HEK293 (cell line): ENCODE results near the gene KDM4B.
A peak's percentile ranks its signal among the peaks of the same experiment; 100 is the strongest.

Source experiments
- GLIS1 ChIP-seq: fragments of 450-650 bp; formaldehyde crosslinking; IDR thresholded peaks from 2 replicates; pipeline ENCODE4 v1.5.1; 2016; ENCODE audit warnings: missing biosample characterization, missing genetic modification characterization
- KLF1 ChIP-seq: fragments of 450-650 bp; formaldehyde crosslinking; IDR thresholded peaks from 2 replicates; pipeline ENCODE4 v1.5.1; 2016; ENCODE audit warnings: missing biosample characterization, missing genetic modification characterization
- KLF9 ChIP-seq: fragments of 450-650 bp; formaldehyde crosslinking; IDR thresholded peaks from 2 replicates; pipeline ENCODE4 v1.5.1; 2016; ENCODE audit warnings: missing biosample characterization, missing genetic modification characterization, low read depth
- OSR2 ChIP-seq: fragments of 450-650 bp; formaldehyde crosslinking; IDR thresholded peaks from 2 replicates; pipeline ENCODE4 v1.5.1; 2016; ENCODE audit warnings: missing biosample characterization, missing genetic modification characterization
- OVOL3 ChIP-seq: fragments of 450-650 bp; formaldehyde crosslinking; IDR thresholded peaks from 2 replicates; pipeline ENCODE4 v1.5.1; 2016; ENCODE audit warnings: missing biosample characterization, missing genetic modification characterization
- PRDM10 ChIP-seq: fragments of 450-650 bp; formaldehyde crosslinking; IDR thresholded peaks from 2 replicates; pipeline ENCODE4 v1.5.1; 2016; ENCODE audit warnings: missing biosample characterization, missing genetic modification characterization
- PRDM6 ChIP-seq: fragments of 450-650 bp; formaldehyde crosslinking; IDR thresholded peaks from 2 replicates; pipeline ENCODE4 v1.5.1; 2017; ENCODE audit warnings: missing biosample characterization, missing genetic modification characterization
- WT1 ChIP-seq: fragments of 450-650 bp; formaldehyde crosslinking; IDR thresholded peaks from 2 replicates; pipeline ENCODE4 v1.5.1; 2016; ENCODE audit warnings: missing biosample characterization, missing genetic modification characterization
- ZBTB17 ChIP-seq: fragments of 450-650 bp; formaldehyde crosslinking; IDR thresholded peaks from 2 replicates; pipeline ENCODE4 v1.5.1; 2016; ENCODE audit warnings: missing biosample characterization, missing genetic modification characterization
- ZBTB20 ChIP-seq: fragments of 450-650 bp; formaldehyde crosslinking; IDR thresholded peaks from 2 replicates; pipeline ENCODE4 v1.5.1; 2016; ENCODE audit warnings: missing biosample characterization, missing genetic modification characterization
- ZBTB21 ChIP-seq: fragments of 450-650 bp; formaldehyde crosslinking; IDR thresholded peaks from 2 replicates; pipeline ENCODE4 v1.5.1; 2017; ENCODE audit warnings: missing biosample characterization, missing genetic modification characterization
- ZBTB26 ChIP-seq: fragments of 450-650 bp; formaldehyde crosslinking; optimal IDR thresholded peaks from 2 replicates; pipeline ENCODE3; 2016; ENCODE audit warnings: missing biosample characterization, mild to moderate bottlenecking, missing genetic modification characterization
- ZFP69B ChIP-seq: fragments of 450-650 bp; formaldehyde crosslinking; IDR thresholded peaks from 2 replicates; pipeline ENCODE4 v1.5.1; 2016; ENCODE audit warnings: missing biosample characterization, missing genetic modification characterization
- ZIC2 ChIP-seq: fragments of 450-650 bp; formaldehyde crosslinking; IDR thresholded peaks from 2 replicates; pipeline ENCODE4 v1.5.1; 2016; ENCODE audit warnings: missing biosample characterization, missing genetic modification characterization
- ZNF18 ChIP-seq: fragments of 450-650 bp; formaldehyde crosslinking; IDR thresholded peaks from 2 replicates; pipeline ENCODE4 v1.5.1; 2016; ENCODE audit warnings: missing biosample characterization, missing genetic modification characterization
- ZNF292 ChIP-seq: fragments of 450-650 bp; formaldehyde crosslinking; IDR thresholded peaks from 2 replicates; pipeline ENCODE4 v1.5.1; 2016; ENCODE audit warnings: low read depth, missing biosample characterization, missing genetic modification characterization, borderline replicate concordance
- ZNF335 ChIP-seq: fragments of 450-650 bp; formaldehyde crosslinking; conservative IDR thresholded peaks from 2 replicates; pipeline ENCODE4 v1.5.1; 2016; ENCODE audit warnings: missing biosample characterization, missing genetic modification characterization
- ZNF341 ChIP-seq: fragments of 450-650 bp; formaldehyde crosslinking; IDR thresholded peaks from 2 replicates; pipeline ENCODE4; 2016; ENCODE audit warnings: low read depth, missing biosample characterization, missing genetic modification characterization
- ZNF366 ChIP-seq: fragments of 450-650 bp; formaldehyde crosslinking; conservative IDR thresholded peaks from 2 replicates; pipeline ENCODE4 v1.5.1; 2016; ENCODE audit warnings: missing biosample characterization, missing genetic modification characterization
- ZNF449 ChIP-seq: fragments of 450-650 bp; formaldehyde crosslinking; IDR thresholded peaks from 2 replicates; pipeline ENCODE4 v1.5.1; 2017; ENCODE audit warnings: missing biosample characterization, mild to moderate bottlenecking, missing genetic modification characterization, moderate library complexity
- ZNF629 ChIP-seq: fragments of 450-650 bp; formaldehyde crosslinking; IDR thresholded peaks from 2 replicates; pipeline ENCODE4 v1.5.1; 2017; ENCODE audit warnings: missing biosample characterization, missing genetic modification characterization
- ZNF692 ChIP-seq: fragments of 450-650 bp; formaldehyde crosslinking; IDR thresholded peaks from 2 replicates; pipeline ENCODE4 v1.5.1; 2016; ENCODE audit warnings: missing biosample characterization, missing genetic modification characterization
- ZNF76 ChIP-seq: fragments of 450-650 bp; formaldehyde crosslinking; IDR thresholded peaks from 2 replicates; pipeline ENCODE4; 2016; ENCODE audit warnings: low read depth, missing biosample characterization, missing genetic modification characterization, borderline replicate concordance
- ZNF830 ChIP-seq: fragments of 450-650 bp; IDR thresholded peaks from 2 replicates; pipeline ENCODE4 v1.5.0; 2018; ENCODE audit warnings: missing biosample characterization, missing genetic modification characterization, low read depth, mild to moderate bottlenecking, moderate library complexity
- ZSCAN30 ChIP-seq: fragments of 450-650 bp; IDR thresholded peaks from 2 replicates; pipeline ENCODE4 v1.5.1; 2018; ENCODE audit warnings: missing biosample characterization, mild to moderate bottlenecking, missing genetic modification characterization, moderate library complexity
- ZXDB ChIP-seq: fragments of 450-650 bp; formaldehyde crosslinking; IDR thresholded peaks from 2 replicates; pipeline ENCODE4 v1.5.1; 2016; ENCODE audit warnings: missing biosample characterization, missing genetic modification characterization

The KDM4B gene

GRCh38 chr19:5046339-5047039 is 77.6 kb downstream of the KDM4B start (continued):
- TF ChIP-seq ZNF449 (tag by site-specific recombination) = 0 out of 2 replicates have a peak, but pooled peaks have one; percentile 27
- 0 out of 2 replicates have a peak, but pooled peaks have one; percentile 19 for TF ChIP-seq ZBTB21 (tag by site-specific recombination)
- TF ChIP-seq ZBTB26 (tag by site-specific recombination) = peak; percentile 16
- TF ChIP-seq ZBTB20 = peak; percentile 58; the same call in 1 of the 2 replicates
- TF ChIP-seq PRDM6 = peak; percentile 53; the same call in 1 of the 2 replicates
- peak; percentile 74 for TF ChIP-seq KLF1 (tag by site-specific recombination)
- TF ChIP-seq ZIC2 (tag by site-specific recombination) = peak; percentile 99
- peak; percentile 20; the same call in 1 of the 2 replicates for TF ChIP-seq KLF9 (tag by site-specific recombination)
- TF ChIP-seq ZBTB17 (tag by site-specific recombination) = peak; percentile 81; the same call in 1 of the 2 replicates
- TF ChIP-seq ZFP69B (tag by site-specific recombination) = peak; percentile 43; the same call in 1 of the 2 replicates
- TF ChIP-seq OVOL3 (tag by site-specific recombination) = no peak
- TF ChIP-seq ZXDB (tag by site-specific recombination) = no peak
- peak; percentile 46; the same call in 1 of the 2 replicates for TF ChIP-seq ZNF366
- TF ChIP-seq WT1 (tag by site-specific recombination) = no peak
- TF ChIP-seq ZNF830 = no peak
- peak; percentile 69 for TF ChIP-seq ZNF692 (tag by site-specific recombination)
- TF ChIP-seq OSR2 (tag by site-specific recombination) = peak; percentile 75
- TF ChIP-seq ZNF18 (tag by site-specific recombination) = peak; percentile 38; the same call in 1 of the 2 replicates
- peak; percentile 55; the same call in 1 of the 2 replicates for TF ChIP-seq ZNF629 (tag by site-specific recombination)
- TF ChIP-seq ZNF292 = no peak
- TF ChIP-seq ZNF76 (tag by site-specific recombination) = peak; percentile 34; the same call in 1 of the 2 replicates
- TF ChIP-seq ZNF341 (tag by site-specific recombination) = peak; percentile 96
- TF ChIP-seq ZNF335 (tag by site-specific recombination) = peak; percentile 94
- TF ChIP-seq PRDM10 (tag by site-specific recombination) = peak; percentile 48; the same call in 1 of the 2 replicates
- no peak for TF ChIP-seq ZSCAN30
- TF ChIP-seq GLIS1 = peak; percentile 94
